BE2C (cell line): ENCODE results near the gene PLET1.

Experiments used
- DNase-seq: peaks from one replicate; pipeline ENCODE4 v3.0.0-alpha.2; 2020
- H3K27me3 ChIP-seq: fragments of 250-450 bp; sonication (Bioruptor Pico); 2 replicates; pipeline ENCODE4 v1.5.1; 2020; ENCODE audit warnings: mild to moderate bottlenecking
- H3K36me3 ChIP-seq: fragments of 250-450 bp; sonication (Bioruptor Pico); 2 replicates; pipeline ENCODE4 v1.5.1; 2020; ENCODE audit warnings: mild to moderate bottlenecking
- H3K4me1 ChIP-seq: fragments of 250-450 bp; sonication (Bioruptor Pico); 2 replicates; pipeline ENCODE4 v1.5.1; 2020
- H3K4me3 ChIP-seq: 2 replicates; pipeline ENCODE4 v1.5.1; 2011; ENCODE audit warnings: low read depth, low read length
- H3K9me3 ChIP-seq: fragments of 250-450 bp; sonication (Bioruptor Pico); 2 replicates; pipeline ENCODE4 v1.5.1; 2020
- CTCF ChIP-seq: IDR thresholded peaks from 2 replicates; pipeline ENCODE4 v1.5.1; 2012; ENCODE audit warnings: mild to moderate bottlenecking, low read depth, low read length

PLET1 gene

GRCh38 chr11:112247201-112247600 is 13.5 kb downstream of the PLET1 start:
- H3K4me1 ChIP-seq = no peaks in the 10 kb centered on the region
- H3K9me3 ChIP-seq = no peaks in the 10 kb centered on the region
- no peaks in the 10 kb centered on the region for H3K36me3 ChIP-seq
- DNase-seq = no peak
- no peak for TF ChIP-seq CTCF
- no peak overlapping the region for H3K4me3 ChIP-seq
- no peaks in the 10 kb centered on the region for H3K27me3 ChIP-seq

DNA sequence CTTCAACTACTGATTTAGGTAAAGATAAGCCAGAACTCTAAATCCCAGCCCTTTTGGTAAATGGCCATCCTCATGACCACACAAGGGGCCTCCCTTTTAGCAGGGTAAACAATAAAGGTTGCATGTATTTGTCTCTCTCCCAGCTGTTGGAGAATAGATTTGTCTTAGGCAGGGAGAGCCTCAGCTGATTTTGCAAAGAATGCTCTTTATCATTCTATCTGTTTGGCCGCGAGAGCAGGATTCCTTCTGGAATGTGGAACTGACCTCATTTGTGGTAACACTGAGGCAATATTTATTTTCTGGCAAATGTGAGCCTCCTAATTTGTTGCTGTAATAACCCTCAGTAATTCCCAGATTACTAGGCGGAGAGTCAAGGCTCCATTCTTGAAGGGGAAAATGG is 19.2 kb downstream of the PLET1 start:
- no peak for DNase-seq
- Histone ChIP-seq H3K36me3 (peaks cover 17% of the 10 kb centered on the region), H3K9me3 (no peaks in the 10 kb centered on the region), H3K4me3 (no peak overlapping the region), H3K27me3 (no peaks in the 10 kb centered on the region), H3K4me1 (no peaks in the 10 kb centered on the region)
- no peak for TF ChIP-seq CTCF

- no peak for DNase-seq
- no peaks in the 10 kb centered on the region for H3K27me3 ChIP-seq
- no peak for TF ChIP-seq CTCF
- no peaks in the 10 kb centered on the region for H3K9me3 ChIP-seq
- no peak overlapping the region for H3K4me3 ChIP-seq
- H3K36me3 ChIP-seq = peaks cover 35% of the 10 kb centered on the region
- no peaks in the 10 kb centered on the region for H3K4me1 ChIP-seq
Measured at GRCh38 chr11:112238041-112238440, 22.6 kb downstream of the PLET1 start.

DNA sequence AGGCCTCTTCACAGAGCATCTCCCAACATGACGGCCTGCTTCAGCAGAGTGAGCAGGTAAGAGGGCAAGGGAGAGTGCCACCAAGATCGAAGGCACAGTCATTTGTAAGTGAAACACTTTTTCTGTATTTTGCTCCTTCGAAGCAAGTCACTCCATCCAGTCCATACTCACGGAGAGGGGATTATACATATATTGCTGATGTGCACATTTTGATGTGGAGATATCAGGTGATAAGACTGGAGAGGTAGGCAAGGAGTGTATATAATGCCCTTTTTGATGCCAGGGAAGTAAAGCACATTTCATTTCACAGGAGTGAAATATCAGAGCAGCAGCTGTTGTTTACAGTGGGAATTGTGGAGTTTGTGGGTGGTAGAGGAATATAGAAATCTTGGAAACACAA is 23.2 kb downstream of the PLET1 start:
- Histone ChIP-seq H3K4me3 (no peak overlapping the region), H3K9me3 (no peaks in the 10 kb centered on the region), H3K27me3 (no peaks in the 10 kb centered on the region), H3K4me1 (no peaks in the 10 kb centered on the region), H3K36me3 (peaks cover 35% of the 10 kb centered on the region)
- TF ChIP-seq CTCF = no peak
- DNase-seq = no peak

GRCh38 chr11:112235750-112236390 is 24.8 kb downstream of the PLET1 start:
- Histone ChIP-seq H3K4me3 (no peak overlapping the region), H3K36me3 (peaks cover 35% of the 10 kb centered on the region)
- no peak for TF ChIP-seq CTCF

GRCh38 chr11:112231952-112232351 is 28.7 kb downstream of the PLET1 start:
- Histone ChIP-seq H3K9me3 (no peaks in the 10 kb centered on the region), H3K4me1 (peaks cover 2% of the 10 kb centered on the region; the same call in 1 of the 2 replicates), H3K27me3 (no peaks in the 10 kb centered on the region), H3K4me3 (no peak overlapping the region), H3K36me3 (peaks cover 47% of the 10 kb centered on the region)
- DNase-seq = no peak
- no peak for TF ChIP-seq CTCF

More at GRCh38 chr11:112235750-112236390, 24.8 kb downstream of the PLET1 start:
- H3K4me1 ChIP-seq = no peaks in the 10 kb centered on the region
- no peak for DNase-seq
- H3K9me3 ChIP-seq = no peaks in the 10 kb centered on the region
- H3K27me3 ChIP-seq = no peaks in the 10 kb centered on the region
